RWPE2 (cell line): ENCODE results near the gene TRPC4AP.

Experiments
- ATAC-seq: fragments of 200-7000 bp; cut with Tn5 transposase; 3 replicates; pipeline ENCODE4 v1.9.1; 2021; ENCODE audit warnings: low read depth
- DNase-seq: peaks from one replicate; pipeline ENCODE4 v3.0.0-alpha.2; 2020; ENCODE audit warnings: low spot score
- H3K27ac ChIP-seq: fragments of 450-650 bp; 2 replicates; pipeline ENCODE4 v1.5.1; 2017; ENCODE audit warnings: mild to moderate bottlenecking; ENCODE audit not compliant: poor library complexity, severe bottlenecking
- H3K27me3 ChIP-seq: fragments of 250-450 bp; sonication (Bioruptor Pico); 2 replicates; pipeline ENCODE4 v1.5.1; 2021; ENCODE audit warnings: mild to moderate bottlenecking, moderate library complexity; ENCODE audit not compliant: insufficient read depth, poor library complexity, severe bottlenecking
- H3K36me3 ChIP-seq: fragments of 250-450 bp; sonication (Bioruptor Pico); 2 replicates; pipeline ENCODE4 v1.5.1; 2020; ENCODE audit warnings: low read depth, mild to moderate bottlenecking, moderate library complexity
- H3K4me1 ChIP-seq: fragments of 250-450 bp; sonication (Bioruptor Pico); 2 replicates; pipeline ENCODE4 v1.5.1; 2021; ENCODE audit warnings: mild to moderate bottlenecking, moderate library complexity; ENCODE audit not compliant: insufficient read depth, poor library complexity, severe bottlenecking
- H3K4me3 ChIP-seq: fragments of 250-450 bp; sonication (Bioruptor Pico); 2 replicates; pipeline ENCODE4 v1.5.1; 2021; ENCODE audit warnings: mild to moderate bottlenecking, moderate library complexity; ENCODE audit not compliant: severe bottlenecking
- H3K9me3 ChIP-seq: fragments of 250-450 bp; sonication (Bioruptor Pico); 2 replicates; pipeline ENCODE4 v1.5.1; 2021; ENCODE audit warnings: mild to moderate bottlenecking, moderate library complexity; ENCODE audit not compliant: severe bottlenecking
- TF ChIP-seq, protein P1 (sequence below): fragments of 450-650 bp; IDR thresholded peaks from one replicate; pipeline ENCODE4 v1.5.1; 2017; ENCODE audit warnings: mild to moderate bottlenecking, moderate library complexity; ENCODE audit not compliant: poor library complexity, severe bottlenecking

Gene TRPC4AP

DNA sequence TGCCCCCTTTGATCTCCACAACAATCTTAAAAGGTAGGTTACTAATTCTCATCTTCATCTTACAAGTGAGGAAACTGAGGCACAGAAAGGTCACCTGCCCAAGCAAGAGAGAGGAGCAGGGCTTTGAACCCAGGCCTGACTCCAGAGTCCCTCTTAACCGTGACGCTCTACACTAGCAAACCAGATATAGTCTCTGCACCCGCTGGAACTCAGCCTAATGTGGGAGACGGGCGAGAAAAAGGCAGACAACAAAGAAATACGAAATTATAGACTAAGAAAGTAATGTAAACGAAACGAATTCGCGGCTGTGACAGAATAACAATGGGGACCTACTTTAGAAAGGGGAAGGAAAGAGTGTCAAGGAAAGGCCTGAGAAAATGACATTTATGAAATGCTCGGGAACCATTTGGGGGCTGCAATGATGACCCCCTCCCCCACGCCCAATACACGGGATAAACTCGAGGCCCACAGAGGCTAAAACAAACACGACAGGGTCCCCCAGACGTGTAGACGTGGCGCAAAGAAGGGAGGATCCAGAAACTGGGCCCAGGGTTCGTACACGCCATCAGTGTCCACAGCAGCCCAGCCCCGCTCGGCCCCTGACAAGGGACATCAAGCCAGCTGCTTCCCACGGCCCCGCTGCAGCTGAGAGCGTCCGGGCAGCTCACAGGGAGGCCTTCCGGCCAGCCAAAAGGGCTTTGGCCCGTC lies 637 bp downstream of the TRPC4AP start:
- Histone ChIP-seq H3K27ac (peak overlapping the region; percentile 76), H3K9me3 (no peaks in the 10 kb centered on the region), H3K4me1 (peaks cover 35% of the 10 kb centered on the region), H3K4me3 (peak overlapping the region; percentile 79), H3K27me3 (no peaks in the 10 kb centered on the region), H3K36me3 (peaks cover 20% of the 10 kb centered on the region)
- TF ChIP-seq, protein P1, sequence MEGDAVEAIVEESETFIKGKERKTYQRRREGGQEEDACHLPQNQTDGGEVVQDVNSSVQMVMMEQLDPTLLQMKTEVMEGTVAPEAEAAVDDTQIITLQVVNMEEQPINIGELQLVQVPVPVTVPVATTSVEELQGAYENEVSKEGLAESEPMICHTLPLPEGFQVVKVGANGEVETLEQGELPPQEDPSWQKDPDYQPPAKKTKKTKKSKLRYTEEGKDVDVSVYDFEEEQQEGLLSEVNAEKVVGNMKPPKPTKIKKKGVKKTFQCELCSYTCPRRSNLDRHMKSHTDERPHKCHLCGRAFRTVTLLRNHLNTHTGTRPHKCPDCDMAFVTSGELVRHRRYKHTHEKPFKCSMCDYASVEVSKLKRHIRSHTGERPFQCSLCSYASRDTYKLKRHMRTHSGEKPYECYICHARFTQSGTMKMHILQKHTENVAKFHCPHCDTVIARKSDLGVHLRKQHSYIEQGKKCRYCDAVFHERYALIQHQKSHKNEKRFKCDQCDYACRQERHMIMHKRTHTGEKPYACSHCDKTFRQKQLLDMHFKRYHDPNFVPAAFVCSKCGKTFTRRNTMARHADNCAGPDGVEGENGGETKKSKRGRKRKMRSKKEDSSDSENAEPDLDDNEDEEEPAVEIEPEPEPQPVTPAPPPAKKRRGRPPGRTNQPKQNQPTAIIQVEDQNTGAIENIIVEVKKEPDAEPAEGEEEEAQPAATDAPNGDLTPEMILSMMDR, result no peak
- DNase-seq (no peak), ATAC-seq (peak; percentile 46)

DNA sequence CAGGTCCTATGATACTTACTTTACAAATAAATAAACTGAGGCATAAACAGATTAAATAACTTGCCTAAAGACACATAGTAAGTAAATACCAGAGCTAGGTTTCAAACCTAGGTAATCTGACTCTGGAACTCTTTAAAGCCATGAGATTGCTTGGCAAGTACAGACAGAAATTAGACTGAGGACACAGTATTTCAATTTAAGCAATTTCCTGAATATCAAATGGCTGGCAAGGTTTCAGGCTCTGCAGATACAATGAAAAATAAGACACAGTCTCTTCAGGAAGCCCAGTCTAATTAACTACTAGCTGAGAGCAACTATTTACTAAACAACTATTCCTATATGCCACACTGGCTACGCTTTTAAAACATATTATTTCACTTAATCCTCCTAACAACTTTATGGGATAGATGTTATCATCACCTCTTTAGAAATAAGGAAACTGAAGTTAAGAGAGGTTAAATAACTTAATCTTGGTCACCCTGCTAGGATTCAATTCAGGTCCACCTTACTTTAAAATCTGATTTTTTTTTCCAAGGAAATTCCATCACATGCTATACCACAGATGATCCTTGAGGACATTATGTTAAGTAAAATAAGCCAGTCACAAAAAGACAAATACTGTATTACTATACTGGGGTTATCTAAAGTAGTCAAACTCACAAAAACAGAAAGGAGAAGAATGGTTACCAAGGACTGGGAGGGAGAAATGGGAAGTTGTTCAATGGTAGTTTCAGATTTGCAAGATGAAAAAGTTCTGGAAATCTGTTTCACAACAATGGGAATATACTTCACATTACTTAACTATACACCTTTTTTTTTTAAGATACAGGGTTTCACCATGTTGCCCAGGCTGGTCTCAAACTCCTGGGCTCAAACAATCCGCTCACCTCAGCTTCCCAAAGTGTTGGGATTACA lies 4.1 kb downstream of the TRPC4AP start:
- TF ChIP-seq, protein P1, result no peak
- H3K9me3 ChIP-seq, result no peaks in the 10 kb centered on the region
- peaks cover 30% of the 10 kb centered on the region for H3K4me1 ChIP-seq
- H3K4me3 ChIP-seq, result no peak overlapping the region
- ATAC-seq, result no peak
- H3K27me3 ChIP-seq, result no peaks in the 10 kb centered on the region
- DNase-seq, result no peak
- H3K27ac ChIP-seq, result peak overlapping the region; percentile 5
- peaks cover 40% of the 10 kb centered on the region for H3K36me3 ChIP-seq

DNA sequence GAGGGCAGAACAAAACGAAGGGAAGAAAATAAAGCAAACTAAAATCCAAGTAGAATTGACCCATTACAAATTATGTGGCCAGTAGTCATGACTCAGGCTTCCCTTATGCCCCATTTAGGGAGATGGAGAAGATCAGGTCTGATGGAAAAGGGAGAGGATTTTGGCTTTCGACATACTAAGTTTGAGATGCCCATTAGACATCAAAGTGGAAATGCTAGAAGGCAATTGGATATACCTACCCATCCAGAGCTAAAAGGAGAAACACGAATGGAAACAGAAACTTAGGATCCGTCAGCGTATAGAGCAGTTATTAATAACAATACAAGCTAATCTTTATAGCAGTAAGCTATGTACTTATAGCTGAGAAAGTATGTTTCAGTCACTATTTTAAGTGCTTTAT lies 4.8 kb downstream of the TRPC4AP start:
- TF ChIP-seq, protein P1, result no peak
- DNase-seq, result no peak
- no peak for ATAC-seq
- Histone ChIP-seq H3K9me3 (no peaks in the 10 kb centered on the region), H3K36me3 (peaks cover 44% of the 10 kb centered on the region), H3K4me1 (peaks cover 28% of the 10 kb centered on the region), H3K4me3 (no peak overlapping the region), H3K27me3 (no peaks in the 10 kb centered on the region), H3K27ac (peak overlapping the region; percentile 5)

DNA sequence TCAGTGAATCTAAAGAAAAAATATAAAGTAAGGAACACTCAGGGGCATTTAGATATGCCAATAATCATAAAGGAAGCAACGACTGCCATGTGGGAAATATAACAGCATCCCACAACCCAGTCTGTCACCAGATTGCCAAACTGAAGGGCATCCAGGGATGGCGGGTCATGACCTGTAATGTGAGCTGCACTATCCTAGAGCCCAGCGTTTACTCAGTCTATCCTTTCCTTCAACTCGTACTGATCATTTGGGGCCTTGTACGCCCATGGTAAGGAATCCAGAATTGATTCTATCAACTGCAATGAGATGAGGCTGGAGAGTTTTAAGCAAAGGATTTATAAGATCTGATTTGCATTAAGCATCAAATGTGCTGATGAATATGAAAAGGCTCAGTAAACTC lies 5.3 kb downstream of the TRPC4AP start:
- Histone ChIP-seq H3K27ac (no peak overlapping the region), H3K27me3 (no peaks in the 10 kb centered on the region), H3K9me3 (no peaks in the 10 kb centered on the region), H3K4me1 (peaks cover 29% of the 10 kb centered on the region), H3K4me3 (no peak overlapping the region), H3K36me3 (peaks cover 49% of the 10 kb centered on the region)
- TF ChIP-seq, protein P1, result no peak
- ATAC-seq (no peak), DNase-seq (no peak)
